ENCODE measurements around the gene IBSP. TPM values are rescaled to one million over a fixed set of nuclear protein-coding genes. Genes with fewer than 3 reads are reported as not detected.

Gene IBSP, protein sequence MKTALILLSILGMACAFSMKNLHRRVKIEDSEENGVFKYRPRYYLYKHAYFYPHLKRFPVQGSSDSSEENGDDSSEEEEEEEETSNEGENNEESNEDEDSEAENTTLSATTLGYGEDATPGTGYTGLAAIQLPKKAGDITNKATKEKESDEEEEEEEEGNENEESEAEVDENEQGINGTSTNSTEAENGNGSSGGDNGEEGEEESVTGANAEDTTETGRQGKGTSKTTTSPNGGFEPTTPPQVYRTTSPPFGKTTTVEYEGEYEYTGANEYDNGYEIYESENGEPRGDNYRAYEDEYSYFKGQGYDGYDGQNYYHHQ
- not detected for polyA plus RNA-seq (2012; ENCODE audit: insufficient read depth, insufficient read length)

DNA sequence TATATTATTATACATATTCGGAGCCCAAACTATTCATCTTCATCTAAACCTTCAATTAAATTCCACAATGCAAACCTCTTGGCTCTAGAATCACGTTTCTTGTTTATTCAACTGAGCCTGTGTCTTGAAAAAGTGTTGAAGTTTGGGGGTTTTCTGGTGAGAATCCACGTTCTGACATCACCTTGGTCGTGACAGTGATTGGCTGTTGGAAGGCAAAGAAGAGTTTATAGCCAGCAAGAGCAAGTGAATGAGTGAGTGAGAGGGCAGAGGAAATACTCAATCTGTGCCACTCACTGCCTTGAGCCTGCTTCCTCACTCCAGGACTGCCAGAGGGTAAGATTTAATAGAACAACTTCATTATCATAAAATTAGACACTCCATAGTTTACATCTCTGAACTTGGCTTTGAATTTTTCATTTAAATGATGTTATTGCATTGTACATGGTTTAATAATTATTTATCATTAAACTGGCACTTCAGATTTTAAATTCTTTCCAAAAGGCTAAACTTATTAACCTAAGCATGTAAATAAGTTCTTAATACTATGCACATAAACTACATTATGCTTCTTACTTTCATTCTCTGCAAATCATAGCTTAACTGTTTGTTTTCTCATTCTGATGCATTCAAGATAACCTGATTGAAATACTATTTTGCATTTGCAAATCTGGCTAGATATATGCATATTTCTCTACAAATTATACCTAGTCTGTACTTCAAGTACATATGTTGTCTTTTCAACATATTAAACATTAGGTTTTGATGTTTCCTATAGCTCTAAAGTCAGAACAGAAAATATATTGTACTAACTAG, at the start of gene IBSP:
IBSP (plus strand) TSS at position 254 of the 813 bp plus-strand sequence. CDS start 2,808 bp downstream, outside the sequence.
- no peak for DNase-seq (ENCODE audit: low read depth, low spot score)
- no peak within 1 kb of the TSS for H3K4me3 ChIP-seq (ENCODE audit: low read length)

DNA sequence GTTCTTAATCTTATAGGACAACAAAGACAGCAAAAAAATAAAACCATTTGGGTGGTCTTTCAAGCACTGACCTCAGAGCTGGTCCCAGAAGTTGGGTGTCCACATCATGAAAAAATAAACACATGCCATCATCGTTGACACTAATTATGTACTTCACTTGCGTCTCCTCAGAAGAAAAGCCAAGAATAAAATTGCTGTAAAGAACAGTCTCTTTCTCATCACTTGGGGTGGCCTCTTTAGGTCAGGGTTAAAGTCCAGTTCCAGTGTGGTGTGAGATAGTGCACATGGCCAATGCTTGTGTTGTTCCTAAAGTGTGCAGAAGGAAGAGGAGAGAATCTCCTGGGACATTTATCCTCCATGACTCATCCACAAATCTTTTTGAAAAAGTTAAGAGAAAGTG, 49.5 kb upstream of the IBSP start:
- DNase-seq (ENCODE audit: low read depth, low spot score) = no peak
- no peak overlapping the region for H3K4me3 ChIP-seq (ENCODE audit: low read length)

DNA sequence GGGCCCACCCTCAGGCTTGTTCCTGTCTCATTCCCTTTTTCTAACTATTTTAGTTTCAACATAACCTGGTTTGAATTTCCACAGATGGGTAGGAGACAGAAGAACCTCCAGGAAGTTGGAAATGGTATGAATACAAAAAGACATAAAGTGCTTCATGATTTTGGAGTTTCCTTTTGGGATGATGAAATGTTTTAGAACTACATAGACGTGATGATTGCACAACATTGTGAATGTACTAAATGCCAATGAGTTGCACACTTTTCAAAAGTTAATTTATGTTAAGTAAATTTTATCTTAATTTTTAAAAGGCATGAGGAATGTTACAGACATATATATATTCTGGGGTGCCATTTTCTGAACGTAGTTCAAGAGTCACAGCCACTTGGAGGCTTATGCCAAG, 41.1 kb upstream of the IBSP start:
- H3K4me3 ChIP-seq (ENCODE audit: low read length) = no peak overlapping the region
- no peak for DNase-seq (ENCODE audit: low read depth, low spot score)

DNA sequence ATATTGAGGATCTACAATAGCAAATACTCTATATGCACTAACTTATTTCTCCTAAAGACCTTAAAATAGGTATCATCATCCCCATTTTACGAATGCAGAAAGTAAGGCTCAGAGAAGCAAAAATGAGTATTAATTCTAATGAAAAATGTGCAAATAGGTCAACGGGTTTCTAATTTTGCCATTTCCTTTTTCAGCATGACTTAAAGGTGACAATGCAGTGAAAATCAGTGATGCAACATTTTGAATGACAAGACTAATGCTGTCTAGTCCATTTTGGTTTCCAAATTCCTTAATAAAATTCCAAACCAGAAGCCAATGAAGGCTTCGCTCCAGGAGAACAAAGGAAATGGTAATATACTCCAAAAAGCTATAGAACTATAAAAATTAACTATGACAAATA, 37.0 kb upstream of the IBSP start:
- no peak for DNase-seq (ENCODE audit: low read depth, low spot score)
- no peak overlapping the region for H3K4me3 ChIP-seq (ENCODE audit: low read length)

DNA sequence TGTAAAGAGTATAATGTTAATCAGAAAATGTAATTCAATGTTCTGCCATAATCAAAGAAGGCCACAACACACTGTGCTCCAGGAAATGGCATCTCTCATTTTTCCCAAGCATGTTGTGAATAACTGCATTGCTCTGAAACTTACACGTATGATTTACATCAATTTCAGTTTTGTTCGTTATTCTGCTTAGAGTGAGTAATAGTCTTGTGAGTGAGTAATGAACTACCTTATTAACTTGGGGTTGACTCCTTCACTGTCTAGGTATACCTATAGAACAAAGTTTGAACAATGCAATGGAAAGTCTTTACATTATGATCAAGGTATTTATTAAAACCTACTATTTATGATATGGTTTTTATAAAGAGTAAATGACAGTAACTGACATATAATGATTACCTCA, 17.8 kb upstream of the IBSP start:
- no peak overlapping the region for H3K4me3 ChIP-seq (ENCODE audit: low read length)
- DNase-seq (ENCODE audit: low read depth, low spot score) = no peak

DNA sequence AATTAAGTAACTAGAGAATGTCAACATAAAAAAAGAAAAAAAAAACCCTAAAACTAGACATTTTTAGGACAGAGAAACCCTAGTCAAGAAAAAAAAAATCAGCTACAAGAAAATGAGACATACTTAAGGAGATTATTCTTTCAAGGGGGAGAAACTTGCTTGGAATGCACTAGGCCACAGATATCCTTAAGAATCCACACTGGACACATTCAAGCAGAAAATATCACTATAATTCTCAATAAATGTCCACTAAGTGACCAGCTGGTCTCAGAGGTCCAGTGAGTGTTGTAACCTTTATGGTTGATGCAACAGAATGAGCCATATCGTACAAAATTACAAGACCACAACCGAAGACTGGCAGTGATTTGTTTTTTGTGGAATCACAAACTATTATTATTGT, 15.6 kb upstream of the IBSP start:
- H3K4me3 ChIP-seq (ENCODE audit: low read length) = no peak overlapping the region
- no peak for DNase-seq (ENCODE audit: low read depth, low spot score)

DNA sequence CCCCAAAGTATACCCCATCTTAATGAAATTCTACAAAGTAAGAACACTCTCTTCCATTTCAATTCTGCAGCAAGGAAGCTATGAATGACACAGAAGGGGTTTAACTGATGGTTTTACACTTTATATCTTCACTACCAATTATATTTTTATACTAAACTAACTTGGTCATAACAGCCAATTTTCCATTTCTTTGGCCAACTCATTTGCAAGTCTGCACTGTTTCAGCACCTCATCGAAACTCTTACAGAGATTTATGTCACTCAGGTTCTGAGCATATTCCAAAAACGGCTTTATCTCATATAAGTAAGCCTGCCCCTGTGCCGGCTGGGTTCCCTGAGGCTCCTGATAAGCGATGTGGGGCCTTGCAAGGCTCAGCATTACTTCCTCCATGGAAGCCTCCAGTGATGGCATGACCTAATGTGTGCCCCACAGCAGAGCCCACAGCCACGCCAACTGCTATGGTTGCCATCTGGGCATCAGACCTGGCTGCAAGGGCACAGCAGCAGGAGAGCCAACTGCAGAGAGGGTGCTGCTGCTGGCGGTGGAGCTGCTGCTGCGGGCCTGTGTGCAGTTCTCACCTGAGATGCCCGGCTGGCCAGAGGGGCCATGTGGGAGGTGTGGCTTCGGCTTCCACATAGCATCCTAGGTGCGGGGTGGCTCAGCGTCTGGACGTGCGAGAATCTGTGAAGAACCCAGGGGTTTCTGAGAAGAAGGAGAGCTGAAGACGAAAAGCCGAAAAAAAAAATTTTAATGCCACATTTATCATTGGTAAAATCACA, 13.4 kb upstream of the IBSP start:
- H3K4me3 ChIP-seq (ENCODE audit: low read length) = no peak overlapping the region
- no peak for DNase-seq (ENCODE audit: low read depth, low spot score)

DNA sequence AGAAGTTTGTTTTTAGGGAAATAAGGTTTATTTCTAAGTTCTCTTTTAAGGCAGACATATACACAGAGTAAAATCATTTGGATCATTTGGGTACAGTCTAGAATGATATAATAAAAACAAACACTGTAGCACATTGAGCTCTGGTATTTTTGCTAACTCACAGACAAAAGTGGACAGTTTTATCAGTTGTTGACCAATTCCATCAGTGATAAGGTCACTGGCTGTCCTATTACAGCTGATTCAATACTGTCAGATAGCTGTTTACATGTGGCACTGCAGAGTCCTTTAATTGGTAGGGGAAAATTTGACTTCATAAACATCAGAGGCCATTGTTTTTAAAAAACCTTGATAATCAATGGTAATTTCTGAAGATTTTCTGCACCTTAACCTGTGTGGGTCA, 3.5 kb downstream of the IBSP start:
- H3K4me3 ChIP-seq (ENCODE audit: low read length) = no peak overlapping the region
- no peak for DNase-seq (ENCODE audit: low read depth, low spot score)

DNA sequence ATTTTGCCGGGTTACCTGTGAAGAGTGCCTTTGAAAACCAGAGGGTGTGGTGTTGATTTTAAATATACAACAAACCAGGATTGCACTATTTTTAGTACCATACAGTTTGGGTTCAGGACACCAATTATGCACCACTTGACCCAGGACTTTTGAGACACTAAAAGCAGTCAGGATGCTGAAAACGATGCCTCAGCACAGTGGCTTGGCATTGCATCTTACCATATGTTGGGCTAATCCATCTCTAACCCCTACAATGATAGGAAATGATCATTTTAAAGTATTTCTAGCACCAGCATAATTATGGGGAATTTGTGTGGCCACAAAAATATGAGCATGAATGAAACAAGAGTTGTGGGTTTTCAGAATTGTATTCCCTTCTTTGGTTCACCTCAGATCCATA, 4.1 kb downstream of the IBSP start:
- DNase-seq (ENCODE audit: low read depth, low spot score) = no peak
- H3K4me3 ChIP-seq (ENCODE audit: low read length) = no peak overlapping the region

DNA sequence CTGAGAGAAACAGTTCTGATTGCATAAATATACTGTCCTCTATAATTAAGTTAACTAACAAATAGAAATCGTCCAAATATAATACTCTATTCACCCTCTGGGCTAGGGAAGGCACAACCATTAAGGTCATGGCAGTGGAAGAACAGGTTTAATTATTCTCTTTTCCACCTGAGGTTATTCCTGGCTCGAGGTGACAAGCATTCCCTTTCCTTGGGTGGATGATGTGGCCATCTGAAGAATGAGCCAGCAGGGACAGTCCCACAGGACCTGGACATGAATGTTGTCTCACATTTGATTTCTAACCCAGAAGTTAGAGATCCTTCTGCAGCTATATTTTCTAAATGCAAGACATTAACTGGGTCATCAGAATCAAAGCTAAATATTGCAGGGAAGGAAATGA, 5.5 kb downstream of the IBSP start:
- DNase-seq (ENCODE audit: low read depth, low spot score) = no peak

DNA sequence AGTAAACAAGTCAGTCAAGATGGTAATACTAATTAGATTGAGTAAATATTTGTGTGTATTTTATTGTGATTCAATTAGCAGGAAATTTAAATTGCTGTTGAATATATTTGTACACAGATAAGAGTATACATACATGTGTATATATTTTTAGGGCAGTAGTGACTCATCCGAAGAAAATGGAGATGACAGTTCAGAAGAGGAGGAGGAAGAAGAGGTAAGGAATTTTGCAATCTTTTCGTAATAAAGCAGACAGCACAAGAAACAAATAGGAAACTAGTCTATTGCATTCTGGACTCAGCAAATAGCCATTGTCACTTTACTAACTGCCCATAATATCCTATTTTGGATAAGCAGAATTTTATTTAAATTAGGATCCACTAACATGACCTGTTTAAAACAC, 6.6 kb downstream of the IBSP start:
- no peak overlapping the region for H3K4me3 ChIP-seq (ENCODE audit: low read length)
- no peak for DNase-seq (ENCODE audit: low read depth, low spot score)

More for the DNA sequence above, 5.5 kb downstream of the IBSP start:
- no peak overlapping the region for H3K4me3 ChIP-seq (ENCODE audit: low read length)

DNA sequence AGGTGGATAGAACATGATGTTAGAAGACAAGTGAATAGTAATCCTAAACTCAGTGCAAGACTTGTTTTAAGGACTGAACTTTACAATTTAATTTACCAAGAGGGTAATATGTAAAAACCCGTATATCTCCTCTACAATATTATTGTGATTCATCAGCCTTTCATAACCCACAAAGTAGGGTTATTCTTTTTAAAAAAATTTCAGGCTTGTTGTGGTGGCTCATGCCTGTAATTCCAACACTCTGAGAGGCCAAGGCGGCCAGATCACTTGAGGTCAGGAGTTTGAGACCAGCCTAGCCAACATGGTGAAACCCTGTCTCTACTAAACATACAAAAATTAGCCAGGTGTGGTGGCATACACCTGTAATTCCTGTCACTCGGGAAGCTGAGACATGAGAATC, 7.2 kb downstream of the IBSP start:
- no peak for DNase-seq (ENCODE audit: low read depth, low spot score)
- H3K4me3 ChIP-seq (ENCODE audit: low read length) = no peak overlapping the region

DNA sequence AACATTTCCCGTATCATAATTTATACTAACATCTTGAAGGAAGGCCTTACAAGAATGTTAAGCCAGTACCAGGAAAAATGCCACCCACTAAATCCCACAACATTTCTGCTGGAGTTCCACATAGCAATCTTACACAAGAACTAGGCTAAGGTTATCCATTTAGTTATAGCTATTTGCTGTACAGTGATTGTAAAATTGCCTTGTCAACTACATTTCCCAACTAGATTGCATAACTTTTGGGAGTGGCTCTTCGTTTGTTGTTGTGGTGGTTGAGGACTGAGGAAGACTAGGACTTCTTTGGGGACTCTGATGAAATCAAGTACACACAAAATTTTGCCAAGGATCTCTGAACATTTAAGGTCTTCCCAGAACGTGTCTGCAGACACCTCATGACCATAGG, 8.0 kb downstream of the IBSP start:
- H3K4me3 ChIP-seq (ENCODE audit: low read length) = no peak overlapping the region
- no peak for DNase-seq (ENCODE audit: low read depth, low spot score)

DNA sequence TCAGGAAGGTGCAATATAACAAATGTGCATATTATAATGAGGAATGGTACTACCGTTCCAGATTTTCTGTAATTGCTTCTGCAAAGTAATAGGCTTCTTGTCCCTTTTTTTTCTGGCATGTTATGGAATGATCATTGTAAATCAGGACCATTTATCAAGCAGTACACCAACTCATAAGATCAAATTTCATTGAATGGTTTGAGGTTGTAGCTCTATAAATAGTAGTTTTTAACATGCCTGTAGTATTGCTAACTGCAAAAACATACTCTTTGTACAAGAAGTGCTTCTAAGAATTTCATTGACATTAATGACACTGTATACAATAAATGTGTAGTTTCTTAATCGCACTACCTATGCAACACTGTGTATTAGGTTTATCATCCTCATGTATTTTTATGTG, 12.6 kb downstream of the IBSP start:
- DNase-seq (ENCODE audit: low read depth, low spot score) = no peak
- no peak overlapping the region for H3K4me3 ChIP-seq (ENCODE audit: low read length)

DNA sequence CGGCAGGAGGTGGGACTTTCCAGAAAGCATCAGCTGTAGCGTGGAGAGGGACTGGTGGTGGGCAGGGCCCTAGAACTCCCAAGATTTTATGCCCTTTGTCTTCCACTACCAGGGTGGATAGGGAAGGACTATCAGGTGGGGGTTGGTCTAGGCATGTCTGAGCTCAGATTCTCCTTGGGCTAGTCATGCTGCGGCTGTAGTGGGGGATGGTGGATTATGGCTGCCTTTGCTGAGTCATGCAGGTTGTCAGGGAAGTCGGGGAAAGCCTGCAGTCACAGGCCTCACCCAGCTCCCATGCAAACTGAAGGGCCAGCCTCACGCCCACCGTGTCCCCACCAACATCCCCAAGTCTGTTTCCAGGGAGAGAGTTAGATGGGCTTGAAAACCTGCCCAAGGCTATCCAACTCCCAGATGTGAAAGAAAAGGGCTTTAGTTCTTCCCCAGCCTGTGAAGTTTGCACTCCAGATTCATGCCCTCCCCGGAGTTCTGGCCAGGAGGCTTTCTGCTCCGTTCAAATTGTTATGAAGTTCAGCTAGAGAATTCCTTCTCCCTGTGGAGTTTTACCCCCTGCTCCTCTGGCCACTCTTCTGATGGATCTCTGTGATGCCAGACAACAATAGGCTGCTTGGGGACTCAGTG, 20.0 kb downstream of the IBSP start:
- no peak overlapping the region for H3K4me3 ChIP-seq (ENCODE audit: low read length)
- no peak for DNase-seq (ENCODE audit: low read depth, low spot score)

DNA sequence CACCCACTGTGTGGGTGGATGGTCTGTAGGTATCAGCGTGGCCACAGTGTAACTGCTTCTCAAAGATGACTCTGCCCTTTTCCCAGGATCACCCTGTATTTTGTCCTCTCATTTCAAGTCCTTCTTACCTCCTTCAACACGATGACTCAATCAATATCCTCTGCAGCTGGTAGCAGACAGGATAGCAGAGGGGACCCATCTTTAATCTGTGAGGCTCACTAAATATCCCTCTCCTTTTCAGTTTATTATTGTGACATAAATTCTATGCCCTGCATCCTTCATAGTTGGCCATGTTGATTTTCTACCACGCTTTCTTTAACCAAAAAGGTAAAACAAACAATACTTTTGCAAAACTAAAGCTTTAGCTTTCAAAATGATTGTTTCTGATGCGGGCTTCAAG, 23.8 kb downstream of the IBSP start:
- no peak for DNase-seq (ENCODE audit: low read depth, low spot score)
- H3K4me3 ChIP-seq (ENCODE audit: low read length) = no peak overlapping the region

DNA sequence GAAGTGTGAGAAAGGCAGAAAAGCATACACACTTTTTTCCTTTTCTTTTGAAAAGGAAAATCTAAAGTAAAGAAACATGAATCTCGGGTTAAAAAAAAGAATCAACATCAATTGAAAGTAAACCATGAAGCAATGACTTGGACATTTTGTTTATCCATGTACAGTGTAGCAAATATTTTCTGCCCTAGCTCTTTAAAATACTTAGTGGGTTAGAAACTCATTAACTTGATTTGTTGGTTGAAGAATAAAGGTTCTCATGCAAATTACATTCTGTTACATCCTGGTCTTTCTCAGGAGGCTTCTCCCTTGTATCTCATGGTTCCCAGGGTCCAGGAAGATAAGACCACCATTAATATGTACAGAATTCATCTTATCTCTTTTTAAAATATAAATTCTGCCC, 24.4 kb downstream of the IBSP start:
- H3K4me3 ChIP-seq (ENCODE audit: low read length) = no peak overlapping the region
- DNase-seq (ENCODE audit: low read depth, low spot score) = no peak

DNA sequence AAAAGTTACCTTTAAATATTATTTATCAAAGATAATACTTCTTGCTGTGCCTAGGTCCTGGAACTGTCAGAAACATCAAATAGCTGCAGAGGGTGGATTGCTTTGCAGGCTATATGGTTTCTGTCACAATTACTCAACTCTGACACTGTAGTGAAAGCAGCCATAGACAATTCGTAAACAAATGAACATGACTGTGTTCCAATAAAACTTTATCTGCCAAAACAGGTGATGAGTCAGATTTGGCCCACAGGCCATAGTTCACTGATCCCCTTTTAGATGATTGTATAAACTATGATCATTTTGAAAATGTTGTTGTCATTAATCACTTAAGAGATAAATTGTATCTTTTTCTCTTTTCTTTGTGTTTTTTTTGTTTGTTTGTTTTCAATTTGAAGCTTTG, 25.0 kb downstream of the IBSP start:
- DNase-seq (ENCODE audit: low read depth, low spot score) = no peak
- no peak overlapping the region for H3K4me3 ChIP-seq (ENCODE audit: low read length)

DNA sequence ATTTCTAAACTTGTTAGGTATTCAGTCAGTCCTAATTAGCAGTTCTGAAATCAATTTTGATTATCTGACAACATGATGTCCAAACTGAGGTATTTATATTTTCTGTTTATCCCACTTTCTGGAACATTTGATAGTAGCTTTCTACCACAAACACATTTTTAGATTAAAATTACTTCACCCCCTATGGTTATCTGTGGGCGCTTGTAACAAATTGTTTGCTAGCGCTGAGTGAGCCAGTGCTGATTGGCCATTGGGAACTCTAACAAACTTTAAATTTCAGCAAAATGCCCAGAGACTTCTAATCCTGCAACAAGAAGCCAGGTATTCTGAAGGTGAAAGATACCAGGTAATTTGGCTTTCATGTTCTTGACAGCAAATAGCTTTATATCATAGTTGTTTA, 33.3 kb downstream of the IBSP start, which contains the start of gene MEPE:
MEPE (plus strand) TSS at position 301 of the 400 bp plus-strand sequence. CDS start 1,746 bp downstream, outside the sequence.
- H3K4me3 ChIP-seq (ENCODE audit: low read length) = no peak within 1 kb of the TSS
- DNase-seq (ENCODE audit: low read depth, low spot score) = no peak
